RCC 7860 (cell line): ENCODE results near the gene FNDC5.

ENCODE experiments used
- DNase-seq: peaks from one replicate; pipeline ENCODE4 v3.0.0-alpha.2; 2015; ENCODE audit warnings: low spot score
- FAIRE-seq: peaks from 2 replicates; lab custom pipeline; 2012; peaks lifted over from hg19 to GRCh38; lab: Jason Lieb, UNC

Gene FNDC5

DNA sequence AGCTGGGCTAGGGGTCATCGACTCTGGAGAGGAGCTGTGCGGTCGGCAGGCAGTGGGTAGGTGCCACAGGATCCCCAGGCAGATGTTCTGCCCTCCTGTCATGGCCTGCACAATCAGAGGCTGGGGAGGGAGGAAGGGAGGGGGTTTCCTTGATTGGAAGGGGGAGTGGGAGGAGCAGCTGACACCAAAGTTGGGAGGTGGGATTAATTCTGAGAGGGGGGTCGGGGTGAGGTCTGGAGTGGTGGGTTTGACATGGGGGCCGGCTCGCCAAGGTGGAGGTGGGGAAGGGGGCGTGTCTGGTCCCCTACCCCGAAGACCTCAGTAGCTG is 14.9 kb upstream of the FNDC5 start:
- DNase-seq (no peak), FAIRE-seq (no peak)

DNA sequence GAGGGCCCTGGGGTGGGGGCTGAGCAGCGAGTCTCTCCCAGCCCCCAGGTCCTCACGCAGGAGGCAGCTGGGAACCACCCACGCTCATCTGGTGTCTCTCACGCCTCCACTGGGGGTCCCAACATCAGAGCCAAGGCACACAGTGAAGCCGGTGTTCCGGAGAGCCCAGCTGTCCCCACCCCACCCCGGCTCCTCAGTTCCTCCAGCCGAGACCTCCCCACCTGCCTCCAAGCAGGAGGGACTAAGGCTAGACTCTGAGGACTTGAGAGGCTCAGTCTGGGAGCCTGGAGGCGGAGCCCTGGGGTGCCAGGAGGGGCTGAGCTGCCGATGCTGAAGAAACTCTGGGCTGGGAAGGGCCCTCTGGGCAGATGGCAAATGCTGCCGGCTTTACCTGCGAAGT is 14.0 kb upstream of the FNDC5 start:
- no peak for DNase-seq
- FAIRE-seq: no peak

DNA sequence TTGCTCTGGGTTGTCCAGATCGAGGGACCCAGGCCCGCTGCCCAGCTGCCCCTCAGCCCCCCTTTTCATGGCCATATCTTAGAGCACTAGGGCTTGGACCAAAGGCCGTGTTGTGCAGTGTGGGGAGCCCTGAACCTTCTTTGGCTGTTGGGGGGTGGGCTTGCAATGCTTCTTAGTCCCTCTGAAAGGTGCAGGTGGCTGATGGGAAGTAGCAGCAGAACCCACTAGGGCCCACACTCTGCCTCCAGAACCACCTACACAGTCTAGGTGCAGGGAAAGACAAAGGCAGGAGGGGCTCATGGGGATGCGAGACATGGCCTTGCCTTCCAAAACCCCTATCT is 13.3 kb upstream of the FNDC5 start:
- no peak for DNase-seq
- FAIRE-seq: no peak

DNA sequence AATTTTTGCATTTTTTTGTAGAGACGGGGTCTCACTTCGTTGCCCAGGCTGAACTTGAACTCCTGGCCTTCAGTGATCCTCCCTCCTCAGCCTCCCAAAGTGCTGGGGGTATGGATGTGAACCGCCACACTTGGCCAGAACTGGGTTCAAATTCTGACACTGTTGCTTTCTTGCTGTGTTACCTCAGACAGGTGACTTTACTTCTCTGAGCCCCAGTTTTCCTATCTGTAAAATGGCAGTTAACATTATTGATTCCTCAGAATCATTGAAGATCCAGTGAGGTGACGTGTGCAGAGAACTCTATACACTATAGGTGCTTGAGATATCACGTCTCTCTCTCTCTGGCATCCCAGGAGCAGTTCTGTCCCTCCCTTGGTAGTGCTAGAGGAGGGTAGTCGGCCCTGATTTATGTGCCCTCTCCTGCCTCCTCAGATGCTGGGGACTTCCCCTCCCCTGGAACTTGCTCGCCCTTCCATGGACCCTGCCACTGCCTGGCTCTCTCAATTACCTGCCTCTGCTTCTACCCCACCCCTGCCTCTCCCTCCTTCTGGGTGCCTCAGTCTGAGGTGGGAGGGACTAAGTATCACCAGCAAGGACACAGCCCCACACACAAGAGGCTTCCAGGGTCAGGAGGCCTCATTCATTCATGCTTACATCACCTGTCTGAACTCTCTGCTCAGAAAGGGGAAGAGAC is 12.8 kb upstream of the FNDC5 start:
- FAIRE-seq: no peak

DNA sequence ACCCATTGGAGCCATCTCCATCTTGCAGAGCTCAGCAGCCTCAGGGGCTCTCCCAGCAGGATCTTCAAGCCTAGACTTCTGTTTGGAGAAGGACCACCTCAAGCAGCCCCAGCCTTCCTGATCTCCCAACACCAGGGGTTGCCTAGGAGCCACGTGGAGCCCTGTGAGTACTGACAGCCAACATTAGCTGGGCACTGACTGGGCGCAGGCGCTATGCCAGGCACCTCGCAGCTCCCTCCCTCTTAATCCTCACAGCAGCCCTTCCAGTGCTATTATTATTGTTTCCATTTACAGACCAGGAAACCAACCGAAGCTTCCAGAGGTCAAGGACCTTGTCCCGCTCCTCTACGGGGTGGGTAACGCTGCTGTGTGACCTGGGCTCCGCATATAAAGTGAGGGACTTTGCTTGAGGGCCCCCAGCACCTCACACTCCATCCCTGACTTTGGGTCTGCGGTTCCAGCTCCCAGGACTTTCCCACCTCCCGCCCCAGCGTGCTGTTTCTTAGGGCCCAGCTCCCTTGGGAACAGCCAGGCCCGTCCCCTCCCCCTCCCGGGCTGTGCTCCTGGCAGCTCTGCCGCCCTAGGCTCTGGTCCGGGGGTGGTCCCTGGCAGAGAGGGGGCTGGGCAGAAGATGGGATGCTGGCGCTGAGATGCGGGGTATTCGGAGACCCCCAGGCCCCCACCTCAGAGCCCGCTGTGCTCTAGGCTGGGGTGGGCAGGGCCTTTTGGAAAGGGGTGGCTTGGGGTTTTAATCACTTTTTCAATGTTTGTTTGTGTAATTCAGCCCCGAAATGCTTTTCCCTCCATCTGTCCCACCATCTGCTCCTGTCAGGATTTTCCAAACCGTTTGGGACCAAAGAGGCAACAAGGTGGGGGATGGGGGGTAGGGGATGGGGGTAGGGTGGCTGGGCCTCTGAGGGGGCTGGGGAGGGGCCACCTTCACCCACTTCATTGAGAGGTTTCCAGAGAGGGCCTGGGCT is 11.4 kb upstream of the FNDC5 start:
- DNase-seq (no peak), FAIRE-seq (no peak)

More for the DNA sequence above, 12.8 kb upstream of the FNDC5 start:
- DNase-seq: no peak

DNA sequence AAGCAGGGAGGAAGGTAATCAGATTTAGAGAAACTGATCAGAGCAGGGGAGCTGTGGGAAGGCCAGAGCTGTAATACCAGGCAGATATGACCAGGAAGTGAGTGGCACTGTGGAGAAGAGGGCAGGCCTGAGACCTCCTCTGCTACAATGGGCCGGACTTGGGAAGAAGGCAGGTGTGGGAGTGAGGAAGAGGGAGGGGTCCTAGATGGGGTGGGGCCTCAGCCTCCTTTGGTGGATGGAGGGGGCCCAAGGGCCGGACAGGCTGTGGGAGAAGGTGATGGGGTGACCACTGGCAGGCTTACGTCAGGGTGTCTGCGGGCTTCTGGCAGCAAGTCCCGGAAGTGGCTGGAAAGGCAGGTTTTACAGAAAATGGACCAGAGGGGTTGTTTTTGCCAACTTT is 10.6 kb upstream of the FNDC5 start:
- FAIRE-seq: no peak
- DNase-seq: no peak

DNA sequence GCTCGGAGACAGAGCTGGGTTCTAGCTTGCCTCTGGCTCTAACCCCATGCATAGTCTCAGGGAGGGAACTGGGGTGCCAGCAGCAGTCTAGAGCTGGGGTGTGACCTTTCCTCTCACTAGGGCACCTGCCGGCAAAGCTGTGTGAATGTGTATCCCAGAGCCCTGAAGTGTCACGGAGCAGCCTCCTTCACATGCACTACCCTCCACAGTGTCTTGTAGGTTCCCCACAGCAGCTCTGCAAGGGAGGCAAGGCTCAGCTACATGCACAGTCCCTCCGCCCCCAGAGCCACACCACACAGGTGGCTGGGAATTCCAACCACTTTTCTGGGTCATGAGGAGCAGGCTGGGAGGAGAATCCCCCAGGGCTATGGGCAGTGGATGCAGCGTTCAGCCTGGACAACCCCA is 7.9 kb upstream of the FNDC5 start:
- no peak for FAIRE-seq
- no peak for DNase-seq

DNA sequence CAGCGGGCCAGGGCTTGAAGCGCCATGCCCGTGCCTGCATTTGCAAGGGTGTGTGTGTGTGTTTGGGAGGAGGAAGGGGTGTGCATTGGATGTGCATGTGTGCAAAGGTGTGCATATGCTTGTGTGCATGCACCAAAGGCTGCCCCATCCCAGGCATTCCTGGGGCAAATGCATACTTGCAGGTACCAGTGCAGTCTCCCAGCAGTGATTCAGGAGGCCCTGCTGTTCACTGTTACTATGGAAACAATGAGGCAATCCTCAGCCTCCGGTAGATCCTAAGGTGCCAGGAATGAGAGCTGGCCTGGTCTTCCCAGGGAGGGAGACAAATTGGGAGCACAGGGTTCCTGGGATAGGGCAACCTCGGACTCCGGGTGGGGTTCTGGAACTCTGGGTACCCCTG is 7.5 kb upstream of the FNDC5 start:
- no peak for FAIRE-seq
- peak; percentile 42 for DNase-seq

DNA sequence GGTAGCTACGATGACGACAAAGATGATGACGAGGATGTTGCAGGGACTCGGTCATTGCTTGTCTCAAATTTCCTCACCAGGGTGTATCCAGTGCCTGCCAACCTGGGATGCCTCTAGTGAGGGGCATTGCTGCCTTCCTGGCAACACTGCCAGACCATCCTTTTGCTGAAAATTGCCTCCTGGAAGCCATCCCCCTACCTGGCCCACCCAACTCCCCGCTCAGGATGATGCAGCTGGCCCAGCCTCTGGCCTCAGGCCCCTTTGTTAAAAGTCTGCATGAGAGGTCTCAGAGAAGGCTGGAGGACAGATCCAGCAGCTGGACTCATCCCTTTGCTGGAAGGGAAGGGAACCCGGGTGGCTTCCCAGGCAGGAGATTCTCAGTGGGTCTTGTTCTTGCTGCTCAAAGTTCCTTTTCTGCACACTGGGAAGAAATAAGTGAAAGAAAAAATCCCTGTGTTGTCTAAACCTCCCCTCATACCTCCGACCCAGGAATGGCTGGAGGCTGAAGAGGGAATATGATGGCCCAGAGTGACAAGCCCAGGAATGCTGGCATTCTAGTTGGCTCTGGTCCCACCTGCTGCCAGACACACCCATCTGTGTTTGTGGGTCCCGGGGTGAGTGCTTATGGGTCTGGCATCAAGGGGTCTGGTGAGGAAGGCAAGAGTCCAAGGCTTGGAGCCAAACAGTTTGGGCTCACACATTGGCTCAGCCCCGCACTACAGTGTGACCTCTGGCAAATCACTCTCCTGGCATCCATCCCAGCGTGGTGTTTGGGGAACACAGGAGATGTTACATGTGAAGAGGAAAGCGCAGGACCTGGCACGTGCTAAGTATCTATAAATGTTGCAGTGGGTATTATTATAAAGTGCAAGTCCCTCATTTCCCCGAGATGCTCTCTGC is 6.7 kb upstream of the FNDC5 start:
- DNase-seq (no peak), FAIRE-seq (no peak)

DNA sequence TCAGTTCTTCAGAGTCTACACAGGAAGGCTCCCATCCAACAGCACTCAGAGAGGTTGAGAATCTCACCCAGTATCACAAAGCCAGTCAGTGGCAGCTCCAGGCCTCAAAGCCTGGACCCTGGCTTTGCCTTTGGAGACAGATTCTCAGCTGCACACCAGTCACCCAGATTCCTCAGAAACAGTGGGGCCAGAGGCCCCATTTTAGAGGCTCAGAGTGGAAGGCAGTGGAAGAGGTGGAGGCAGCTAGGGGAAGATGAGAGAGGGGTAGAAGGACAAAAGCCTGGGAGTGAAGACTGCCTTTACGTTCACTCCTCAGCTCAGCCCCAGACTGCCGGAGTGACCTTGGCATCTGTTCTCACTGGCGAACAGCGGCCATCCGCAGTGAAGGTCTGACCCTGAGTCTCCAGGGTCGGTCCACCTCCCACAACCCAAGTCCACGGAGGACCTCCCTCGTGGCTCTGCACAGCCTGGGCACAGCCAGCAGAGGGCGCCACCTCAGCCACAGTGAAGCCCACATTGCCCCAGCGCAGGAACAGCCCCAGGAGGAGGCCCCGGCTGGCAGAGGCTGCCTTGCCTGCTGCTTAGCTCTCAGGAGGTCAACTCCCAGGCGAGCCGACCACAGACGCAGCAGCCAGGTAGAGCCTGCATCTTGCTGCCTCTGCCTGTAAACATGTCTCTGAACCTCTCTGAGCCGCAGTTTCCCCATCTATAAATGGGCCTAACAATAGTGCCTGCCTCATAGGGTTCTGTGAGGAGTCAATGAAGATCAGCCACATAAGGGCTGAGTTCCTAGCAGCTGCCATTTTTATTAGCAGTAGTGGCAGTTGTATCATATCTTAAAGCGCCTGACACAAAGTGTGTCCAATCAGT is 5.9 kb upstream of the FNDC5 start:
- DNase-seq (peak; percentile 52), FAIRE-seq (no peak)

DNA sequence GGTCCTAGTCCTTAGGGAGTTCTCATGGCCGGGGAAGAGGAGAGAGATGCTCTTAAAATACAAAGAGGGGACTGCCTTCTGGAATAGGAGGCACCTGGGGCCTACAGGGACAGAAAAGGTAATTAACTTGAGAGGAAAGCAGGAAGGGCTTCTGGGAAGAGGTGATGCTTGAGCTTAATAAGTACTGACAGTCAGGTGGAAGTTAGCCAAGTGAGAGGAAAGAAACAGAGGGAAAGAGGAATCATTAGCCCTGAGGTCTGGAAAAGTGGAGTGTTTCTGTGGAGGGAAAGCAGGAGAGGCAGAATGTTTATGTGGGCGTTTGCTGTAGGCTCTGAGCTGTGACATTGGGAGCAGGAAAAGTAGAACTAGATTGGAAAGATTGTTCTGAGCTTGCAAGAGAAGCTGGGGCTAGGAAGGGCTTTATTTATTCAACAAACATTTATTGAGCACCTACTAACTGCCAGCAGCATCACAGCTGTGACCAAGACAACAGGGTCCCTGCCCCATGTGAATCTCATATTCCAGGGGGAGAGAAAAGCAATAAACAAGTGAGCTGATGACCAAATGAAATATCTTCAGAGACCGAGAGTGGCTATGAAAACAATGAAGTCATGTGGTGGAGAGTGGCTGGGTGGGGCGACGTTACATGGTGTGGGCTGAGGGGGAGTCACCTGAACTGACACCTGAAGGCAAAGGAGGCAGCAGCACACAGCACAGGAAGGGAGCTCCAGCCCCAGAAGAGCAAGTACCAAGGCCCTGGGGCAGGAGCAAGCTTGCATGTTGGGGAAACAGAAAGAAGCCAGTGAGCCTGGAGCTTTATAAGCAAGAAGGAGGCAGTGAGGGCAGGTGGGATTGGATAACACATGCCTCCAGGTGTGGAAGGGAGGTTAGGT is 4.4 kb upstream of the FNDC5 start:
- DNase-seq: no peak
- FAIRE-seq: no peak

DNA sequence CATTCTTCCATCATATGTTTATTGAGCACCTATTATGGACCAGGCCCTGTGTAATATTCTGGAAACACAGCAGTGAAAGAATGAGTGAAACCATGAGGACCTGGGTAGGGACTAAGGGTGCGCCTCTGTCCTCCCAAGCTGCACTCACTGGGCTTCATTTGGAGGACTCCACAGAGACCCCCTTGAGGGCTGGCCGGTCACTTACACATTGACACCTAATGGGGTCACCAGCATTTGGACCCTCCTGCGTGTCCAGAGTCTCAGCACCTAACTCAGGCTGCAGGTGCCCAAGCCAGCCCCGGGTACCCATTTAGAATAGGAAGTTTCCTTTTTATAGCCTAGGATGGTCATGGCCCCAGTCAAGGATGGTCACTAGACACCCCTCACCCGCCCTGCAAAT is 2.8 kb upstream of the FNDC5 start:
- no peak for FAIRE-seq
- DNase-seq: no peak

DNA sequence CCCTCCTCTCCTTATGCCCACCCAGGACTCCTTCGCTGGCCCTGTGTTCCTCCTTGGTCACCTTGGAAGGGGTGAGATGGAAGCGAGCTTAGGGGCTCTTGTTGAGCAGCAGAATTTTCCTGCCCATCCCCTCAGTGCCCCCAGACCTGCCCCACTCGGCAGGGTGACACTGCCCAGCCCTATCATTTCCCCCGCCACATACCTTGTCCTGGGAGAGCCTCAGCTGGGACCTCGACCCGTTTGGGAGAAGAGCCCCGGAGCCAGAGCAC is 1.4 kb upstream of the FNDC5 start:
- DNase-seq (no peak), FAIRE-seq (no peak)

DNA sequence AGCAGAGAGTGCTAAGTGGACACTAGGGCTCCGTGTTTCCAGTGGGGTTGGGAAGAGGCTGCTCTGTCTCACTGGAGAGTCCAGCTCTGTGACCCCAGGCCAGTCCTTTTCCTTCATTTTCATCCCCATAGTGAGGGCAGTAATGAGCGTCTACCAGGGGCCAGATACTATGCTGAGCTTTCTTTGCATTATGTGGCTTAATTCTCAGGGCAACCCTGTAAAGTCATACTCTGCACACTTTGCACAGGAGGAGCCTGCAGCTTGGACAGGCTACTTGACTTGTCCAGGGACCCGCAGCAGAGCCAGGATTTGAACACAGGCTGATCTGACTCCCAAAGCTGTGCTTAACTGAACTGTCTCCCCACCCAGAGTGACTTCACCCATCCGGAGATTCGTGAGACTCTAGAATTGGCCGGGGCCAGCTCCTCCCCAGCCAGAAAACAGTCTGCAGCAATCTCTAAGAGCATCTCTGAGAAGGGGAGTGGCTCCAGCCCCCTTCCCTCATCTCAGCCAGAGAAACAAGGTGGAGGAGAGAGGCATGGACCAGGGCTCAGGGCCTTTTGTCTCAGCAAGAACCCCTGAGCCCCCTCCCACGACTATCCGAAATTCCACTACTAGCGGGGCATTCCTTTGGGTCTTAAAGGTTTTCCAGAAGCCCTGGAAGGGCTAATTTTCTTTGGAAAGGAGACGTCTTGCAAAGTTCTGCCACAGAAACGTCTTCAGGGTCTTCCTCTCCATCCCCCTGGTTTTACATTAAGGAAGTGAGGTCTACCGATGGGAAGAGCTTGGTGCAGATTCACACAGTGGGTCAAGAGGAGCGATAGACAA is 866 bp upstream of the FNDC5 start:
- no peak for FAIRE-seq
- no peak for DNase-seq

DNA sequence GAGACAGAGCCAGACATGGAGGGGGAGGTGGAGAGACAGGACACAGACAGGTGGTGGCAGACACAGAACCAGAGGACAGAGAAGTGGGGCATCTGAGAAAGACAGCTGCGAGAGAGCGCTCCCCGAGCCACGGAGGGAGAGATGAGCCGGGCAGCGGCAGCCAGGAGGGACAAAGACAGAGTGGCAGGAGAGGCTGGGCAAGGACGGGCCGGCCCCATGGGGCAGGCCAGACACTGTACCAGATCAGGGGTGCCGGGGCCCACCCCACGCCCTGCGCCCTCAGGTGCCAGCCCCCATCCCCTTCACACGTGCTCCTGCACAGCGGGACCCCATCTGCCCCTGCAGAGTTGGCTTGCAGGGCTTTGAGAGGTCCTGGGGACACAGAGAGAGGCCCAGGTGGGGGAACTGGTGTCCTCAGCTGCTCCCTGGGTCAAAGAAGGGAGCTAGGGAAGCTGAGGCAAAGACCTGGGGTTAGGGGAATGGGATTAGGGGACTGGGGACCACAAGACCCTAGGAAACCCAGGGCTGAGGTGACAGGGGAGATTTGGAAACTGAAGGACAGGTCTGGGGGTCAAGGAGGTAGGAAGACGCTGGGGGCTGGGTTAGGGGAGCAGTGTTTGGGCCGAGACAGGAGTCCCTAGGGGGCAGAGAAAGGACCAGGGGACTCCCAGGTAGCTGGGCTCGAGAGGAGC is 643 bp downstream of the FNDC5 start:
- DNase-seq: no peak
- no peak for FAIRE-seq

DNA sequence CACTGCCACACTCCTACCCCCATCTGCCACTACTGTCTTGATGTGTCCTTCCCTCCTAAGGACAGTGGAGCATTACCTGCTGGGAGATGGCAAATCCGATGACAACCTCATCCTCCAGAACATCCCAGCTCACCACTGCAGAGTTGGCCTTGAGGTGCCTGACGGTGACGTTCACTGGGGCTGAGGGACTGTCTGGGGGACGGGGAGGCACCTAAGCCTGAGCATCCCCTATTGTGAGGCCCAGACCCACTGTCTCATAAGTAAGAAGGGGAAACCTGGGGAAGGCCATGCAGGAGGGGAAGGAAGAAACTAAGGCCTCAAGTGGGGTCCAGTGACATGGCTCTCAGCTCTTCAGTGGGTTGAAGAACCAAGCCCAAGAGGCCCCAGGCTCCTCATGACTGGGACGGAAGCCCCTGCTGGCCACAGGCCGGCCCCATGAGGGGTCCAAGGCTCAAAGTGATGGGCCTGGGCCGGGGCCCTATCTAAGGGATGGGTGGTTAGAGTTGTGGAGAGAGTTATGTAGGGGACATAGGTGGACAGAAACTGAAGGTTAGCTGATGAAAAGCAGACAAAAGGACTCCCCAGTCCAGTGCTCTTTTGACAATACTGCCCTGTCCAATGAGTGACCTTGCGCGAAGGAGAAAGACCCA is 1.8 kb downstream of the FNDC5 start:
- FAIRE-seq (no peak), DNase-seq (no peak)

DNA sequence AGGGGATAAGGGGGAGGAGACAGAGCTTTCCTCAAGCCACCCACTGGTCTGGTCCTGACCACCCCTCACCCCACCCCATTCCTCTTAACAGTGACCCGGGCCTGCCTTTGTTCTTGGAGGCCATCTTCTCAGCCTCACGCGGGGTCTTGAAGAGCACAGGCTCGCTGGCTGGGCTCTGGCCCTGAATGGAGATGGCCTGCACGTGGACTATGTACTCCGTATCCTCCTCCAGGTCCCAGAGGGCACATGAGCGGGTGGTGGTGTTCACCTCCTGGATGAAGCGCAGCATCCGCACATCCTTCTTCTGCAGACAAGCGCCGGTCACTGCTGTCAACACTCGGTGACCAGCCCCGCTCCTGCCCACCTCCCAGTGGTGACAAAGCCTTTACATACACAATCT is 2.6 kb downstream of the FNDC5 start:
- no peak for DNase-seq
- FAIRE-seq: no peak

DNA sequence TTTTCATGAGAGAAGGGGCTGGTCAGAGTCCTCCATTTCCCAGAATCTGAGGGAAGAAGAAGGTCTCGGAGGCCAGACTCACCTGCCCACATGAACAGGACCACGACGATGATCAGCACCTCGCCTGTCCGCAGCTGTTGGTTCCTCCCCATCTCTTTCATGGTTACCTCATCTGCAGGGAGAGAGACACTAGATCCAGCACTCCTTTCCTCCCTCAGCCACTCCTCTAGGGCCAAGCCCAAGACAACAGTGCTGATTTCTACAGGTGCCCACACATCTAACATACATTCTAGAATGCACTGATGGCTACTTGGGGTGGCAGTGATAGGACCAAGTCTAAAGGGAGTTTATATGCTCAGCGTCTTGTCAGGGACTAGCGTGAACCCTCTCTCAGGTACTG is 3.0 kb downstream of the FNDC5 start:
- FAIRE-seq: no peak
- no peak for DNase-seq
